ENCODE measurements around the gene ADGRD2. TPM values are rescaled to one million over a fixed set of nuclear protein-coding genes. Genes with fewer than 3 reads are reported as not detected.
A peak's percentile ranks its signal among the peaks of the same experiment; 100 is the strongest.

The ADGRD2 gene
- total and polyA plus RNA-seq, 2 of the 13 experiments (the other 11 are each of a cell fraction or from before 2014, with no cell fraction given), result not detected

DNA sequence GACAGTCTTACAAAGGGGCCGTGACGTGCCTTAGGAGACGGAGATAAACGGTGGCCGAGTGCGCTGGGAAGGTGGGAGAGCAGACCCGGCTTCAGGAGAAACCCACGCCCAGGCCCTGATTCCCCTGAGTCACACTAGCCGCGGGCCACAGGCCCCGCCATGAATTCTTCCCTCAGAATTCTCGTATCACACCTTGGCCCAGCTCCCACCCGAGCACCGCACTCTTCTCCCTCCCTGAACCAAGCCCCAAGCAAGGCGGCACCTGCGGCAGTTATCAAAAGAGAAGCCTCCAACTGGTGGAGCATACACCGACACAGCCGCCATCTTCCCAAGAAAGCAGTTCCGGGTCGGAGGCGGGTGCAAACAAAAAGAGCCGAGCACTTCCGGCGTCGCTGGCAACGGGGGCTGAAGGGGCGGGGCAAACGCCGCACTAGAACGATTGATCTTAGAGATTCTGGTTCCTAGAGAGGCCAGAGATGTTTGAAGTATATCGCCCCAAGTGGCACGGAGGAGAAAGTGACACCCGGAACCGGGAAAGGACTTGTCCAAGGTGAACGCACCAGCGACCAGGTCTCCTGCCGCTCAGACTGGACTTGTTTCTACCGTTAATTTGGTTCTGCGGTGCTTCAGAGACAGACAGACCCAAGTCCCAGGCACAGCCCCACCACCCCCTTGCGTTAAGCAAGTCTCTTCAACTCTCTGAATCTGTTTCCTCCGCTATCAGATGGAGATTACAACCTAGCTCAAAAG, 35.0 kb upstream of the ADGRD2 start, which contains the start of gene PSMB7 (continued):
- TF ChIP-seq, protein P1, sequence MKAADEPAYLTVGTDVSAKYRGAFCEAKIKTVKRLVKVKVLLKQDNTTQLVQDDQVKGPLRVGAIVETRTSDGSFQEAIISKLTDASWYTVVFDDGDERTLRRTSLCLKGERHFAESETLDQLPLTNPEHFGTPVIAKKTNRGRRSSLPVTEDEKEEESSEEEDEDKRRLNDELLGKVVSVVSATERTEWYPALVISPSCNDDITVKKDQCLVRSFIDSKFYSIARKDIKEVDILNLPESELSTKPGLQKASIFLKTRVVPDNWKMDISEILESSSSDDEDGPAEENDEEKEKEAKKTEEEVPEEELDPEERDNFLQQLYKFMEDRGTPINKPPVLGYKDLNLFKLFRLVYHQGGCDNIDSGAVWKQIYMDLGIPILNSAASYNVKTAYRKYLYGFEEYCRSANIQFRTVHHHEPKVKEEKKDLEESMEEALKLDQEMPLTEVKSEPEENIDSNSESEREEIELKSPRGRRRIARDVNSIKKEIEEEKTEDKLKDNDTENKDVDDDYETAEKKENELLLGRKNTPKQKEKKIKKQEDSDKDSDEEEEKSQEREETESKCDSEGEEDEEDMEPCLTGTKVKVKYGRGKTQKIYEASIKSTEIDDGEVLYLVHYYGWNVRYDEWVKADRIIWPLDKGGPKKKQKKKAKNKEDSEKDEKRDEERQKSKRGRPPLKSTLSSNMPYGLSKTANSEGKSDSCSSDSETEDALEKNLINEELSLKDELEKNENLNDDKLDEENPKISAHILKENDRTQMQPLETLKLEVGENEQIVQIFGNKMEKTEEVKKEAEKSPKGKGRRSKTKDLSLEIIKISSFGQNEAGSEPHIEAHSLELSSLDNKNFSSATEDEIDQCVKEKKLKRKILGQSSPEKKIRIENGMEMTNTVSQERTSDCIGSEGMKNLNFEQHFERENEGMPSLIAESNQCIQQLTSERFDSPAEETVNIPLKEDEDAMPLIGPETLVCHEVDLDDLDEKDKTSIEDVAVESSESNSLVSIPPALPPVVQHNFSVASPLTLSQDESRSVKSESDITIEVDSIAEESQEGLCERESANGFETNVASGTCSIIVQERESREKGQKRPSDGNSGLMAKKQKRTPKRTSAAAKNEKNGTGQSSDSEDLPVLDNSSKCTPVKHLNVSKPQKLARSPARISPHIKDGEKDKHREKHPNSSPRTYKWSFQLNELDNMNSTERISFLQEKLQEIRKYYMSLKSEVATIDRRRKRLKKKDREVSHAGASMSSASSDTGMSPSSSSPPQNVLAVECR (CRISPR knock-in tag; IDR thresholded peaks at IDR 0.05; ENCODE audit: borderline replicate concordance), result peak; percentile 93
- no peak for TF ChIP-seq KDM6A (CRISPR knock-in tag; IDR thresholded peaks at IDR 0.05; ENCODE audit: low read depth)
- TF ChIP-seq ZZZ3 (CRISPR knock-in tag; IDR thresholded peaks at IDR 0.05; ENCODE audit: borderline replicate concordance), result peak; percentile 58; the same call in 1 of the 2 replicates
- TF ChIP-seq, protein P2, sequence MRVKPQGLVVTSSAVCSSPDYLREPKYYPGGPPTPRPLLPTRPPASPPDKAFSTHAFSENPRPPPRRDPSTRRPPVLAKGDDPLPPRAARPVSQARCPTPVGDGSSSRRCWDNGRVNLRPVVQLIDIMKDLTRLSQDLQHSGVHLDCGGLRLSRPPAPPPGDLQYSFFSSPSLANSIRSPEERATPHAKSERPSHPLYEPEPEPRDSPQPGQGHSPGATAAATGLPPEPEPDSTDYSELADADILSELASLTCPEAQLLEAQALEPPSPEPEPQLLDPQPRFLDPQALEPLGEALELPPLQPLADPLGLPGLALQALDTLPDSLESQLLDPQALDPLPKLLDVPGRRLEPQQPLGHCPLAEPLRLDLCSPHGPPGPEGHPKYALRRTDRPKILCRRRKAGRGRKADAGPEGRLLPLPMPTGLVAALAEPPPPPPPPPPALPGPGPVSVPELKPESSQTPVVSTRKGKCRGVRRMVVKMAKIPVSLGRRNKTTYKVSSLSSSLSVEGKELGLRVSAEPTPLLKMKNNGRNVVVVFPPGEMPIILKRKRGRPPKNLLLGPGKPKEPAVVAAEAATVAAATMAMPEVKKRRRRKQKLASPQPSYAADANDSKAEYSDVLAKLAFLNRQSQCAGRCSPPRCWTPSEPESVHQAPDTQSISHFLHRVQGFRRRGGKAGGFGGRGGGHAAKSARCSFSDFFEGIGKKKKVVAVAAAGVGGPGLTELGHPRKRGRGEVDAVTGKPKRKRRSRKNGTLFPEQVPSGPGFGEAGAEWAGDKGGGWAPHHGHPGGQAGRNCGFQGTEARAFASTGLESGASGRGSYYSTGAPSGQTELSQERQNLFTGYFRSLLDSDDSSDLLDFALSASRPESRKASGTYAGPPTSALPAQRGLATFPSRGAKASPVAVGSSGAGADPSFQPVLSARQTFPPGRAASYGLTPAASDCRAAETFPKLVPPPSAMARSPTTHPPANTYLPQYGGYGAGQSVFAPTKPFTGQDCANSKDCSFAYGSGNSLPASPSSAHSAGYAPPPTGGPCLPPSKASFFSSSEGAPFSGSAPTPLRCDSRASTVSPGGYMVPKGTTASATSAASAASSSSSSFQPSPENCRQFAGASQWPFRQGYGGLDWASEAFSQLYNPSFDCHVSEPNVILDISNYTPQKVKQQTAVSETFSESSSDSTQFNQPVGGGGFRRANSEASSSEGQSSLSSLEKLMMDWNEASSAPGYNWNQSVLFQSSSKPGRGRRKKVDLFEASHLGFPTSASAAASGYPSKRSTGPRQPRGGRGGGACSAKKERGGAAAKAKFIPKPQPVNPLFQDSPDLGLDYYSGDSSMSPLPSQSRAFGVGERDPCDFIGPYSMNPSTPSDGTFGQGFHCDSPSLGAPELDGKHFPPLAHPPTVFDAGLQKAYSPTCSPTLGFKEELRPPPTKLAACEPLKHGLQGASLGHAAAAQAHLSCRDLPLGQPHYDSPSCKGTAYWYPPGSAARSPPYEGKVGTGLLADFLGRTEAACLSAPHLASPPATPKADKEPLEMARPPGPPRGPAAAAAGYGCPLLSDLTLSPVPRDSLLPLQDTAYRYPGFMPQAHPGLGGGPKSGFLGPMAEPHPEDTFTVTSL (CRISPR knock-in tag; IDR thresholded peaks at IDR 0.05; ENCODE audit: borderline replicate concordance), result no peak; the same call in 1 of the 2 replicates
- TF ChIP-seq, protein P3, sequence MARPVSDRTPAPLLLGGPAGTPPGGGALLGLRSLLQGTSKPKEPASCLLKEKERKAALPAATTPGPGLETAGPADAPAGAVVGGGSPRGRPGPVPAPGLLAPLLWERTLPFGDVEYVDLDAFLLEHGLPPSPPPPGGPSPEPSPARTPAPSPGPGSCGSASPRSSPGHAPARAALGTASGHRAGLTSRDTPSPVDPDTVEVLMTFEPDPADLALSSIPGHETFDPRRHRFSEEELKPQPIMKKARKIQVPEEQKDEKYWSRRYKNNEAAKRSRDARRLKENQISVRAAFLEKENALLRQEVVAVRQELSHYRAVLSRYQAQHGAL (CRISPR knock-in tag; IDR thresholded peaks at IDR 0.05; ENCODE audit: not compliant biosample characterization), result no peak
- TF ChIP-seq, protein P4, sequence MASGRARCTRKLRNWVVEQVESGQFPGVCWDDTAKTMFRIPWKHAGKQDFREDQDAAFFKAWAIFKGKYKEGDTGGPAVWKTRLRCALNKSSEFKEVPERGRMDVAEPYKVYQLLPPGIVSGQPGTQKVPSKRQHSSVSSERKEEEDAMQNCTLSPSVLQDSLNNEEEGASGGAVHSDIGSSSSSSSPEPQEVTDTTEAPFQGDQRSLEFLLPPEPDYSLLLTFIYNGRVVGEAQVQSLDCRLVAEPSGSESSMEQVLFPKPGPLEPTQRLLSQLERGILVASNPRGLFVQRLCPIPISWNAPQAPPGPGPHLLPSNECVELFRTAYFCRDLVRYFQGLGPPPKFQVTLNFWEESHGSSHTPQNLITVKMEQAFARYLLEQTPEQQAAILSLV (CRISPR knock-in tag; IDR thresholded peaks at IDR 0.05; ENCODE audit: borderline replicate concordance), result 0 out of 2 replicates have a peak, but pooled peaks have one; percentile 76
- TF ChIP-seq, protein P5, sequence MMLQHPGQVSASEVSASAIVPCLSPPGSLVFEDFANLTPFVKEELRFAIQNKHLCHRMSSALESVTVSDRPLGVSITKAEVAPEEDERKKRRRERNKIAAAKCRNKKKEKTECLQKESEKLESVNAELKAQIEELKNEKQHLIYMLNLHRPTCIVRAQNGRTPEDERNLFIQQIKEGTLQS (CRISPR knock-in tag; IDR thresholded peaks at IDR 0.05), result no peak
- TF ChIP-seq, protein P6, sequence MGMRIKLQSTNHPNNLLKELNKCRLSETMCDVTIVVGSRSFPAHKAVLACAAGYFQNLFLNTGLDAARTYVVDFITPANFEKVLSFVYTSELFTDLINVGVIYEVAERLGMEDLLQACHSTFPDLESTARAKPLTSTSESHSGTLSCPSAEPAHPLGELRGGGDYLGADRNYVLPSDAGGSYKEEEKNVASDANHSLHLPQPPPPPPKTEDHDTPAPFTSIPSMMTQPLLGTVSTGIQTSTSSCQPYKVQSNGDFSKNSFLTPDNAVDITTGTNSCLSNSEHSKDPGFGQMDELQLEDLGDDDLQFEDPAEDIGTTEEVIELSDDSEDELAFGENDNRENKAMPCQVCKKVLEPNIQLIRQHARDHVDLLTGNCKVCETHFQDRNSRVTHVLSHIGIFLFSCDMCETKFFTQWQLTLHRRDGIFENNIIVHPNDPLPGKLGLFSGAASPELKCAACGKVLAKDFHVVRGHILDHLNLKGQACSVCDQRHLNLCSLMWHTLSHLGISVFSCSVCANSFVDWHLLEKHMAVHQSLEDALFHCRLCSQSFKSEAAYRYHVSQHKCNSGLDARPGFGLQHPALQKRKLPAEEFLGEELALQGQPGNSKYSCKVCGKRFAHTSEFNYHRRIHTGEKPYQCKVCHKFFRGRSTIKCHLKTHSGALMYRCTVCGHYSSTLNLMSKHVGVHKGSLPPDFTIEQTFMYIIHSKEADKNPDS (CRISPR knock-in tag; IDR thresholded peaks at IDR 0.05), result no peak
- TF ChIP-seq SPEN (CRISPR knock-in tag; IDR thresholded peaks at IDR 0.05; ENCODE audit: low read depth), result peak; percentile 80
- no peak for TF ChIP-seq ZNF775 (CRISPR knock-in tag; IDR thresholded peaks at IDR 0.05; ENCODE audit: borderline replicate concordance)
- TF ChIP-seq KDM4B (CRISPR knock-in tag; IDR thresholded peaks at IDR 0.05), result no peak
- TF ChIP-seq SMAD9 (CRISPR knock-in tag; IDR thresholded peaks at IDR 0.05), result no peak
- no peak for TF ChIP-seq ZNF552 (CRISPR knock-in tag; IDR thresholded peaks at IDR 0.05; ENCODE audit: borderline replicate concordance)

Measured in HepG2 (cell line).